ENCODE measurements around the gene CA10. TPM values are rescaled to one million over a fixed set of nuclear protein-coding genes. Genes with fewer than 3 reads are reported as not detected.

CA10 gene
- total and polyA plus RNA-seq, 9 of the 15 experiments (the other 6 are each of a cell fraction or from before 2014, with no cell fraction given) = not detected

- WGBS (ENCODE audit: insufficient coverage, low coverage, missing lambda C conversion rate) = 0% methylated on average over 2 of the region's 2 CpGs
- Histone ChIP-seq H3K79me2 (ENCODE audit: control insufficient read depth, insufficient read depth, low read length) (no peaks in the 10 kb centered on the region), H3K27ac (ENCODE audit: extremely low read depth, low read depth, low read length) (no peak overlapping the region), H4K20me1 (replicated peaks; ENCODE audit: control insufficient read depth, insufficient read depth, low read length) (no peaks in the 10 kb centered on the region), H3K4me2 (ENCODE audit: insufficient read depth, low read length) (no peak overlapping the region), H3K4me1 (replicated peaks in 1 of 2; ENCODE audit: control insufficient read depth in 2 of 2, insufficient read depth in 2 of 2, low read length in 2 of 2) (no peaks in the 10 kb centered on the region), H3K9ac (ENCODE audit: insufficient read depth in 1 of 2, low read depth in 2 of 2, low read length in 2 of 2) (no peak overlapping the region), H3K9me3 (replicated peaks; ENCODE audit: control insufficient read depth, insufficient read depth, low read depth, low read length) (0 out of 2 replicates have a peak, but pooled peaks cover 1% of the 10 kb centered on the region), H3K27me3 (ENCODE audit: control insufficient read depth in 2 of 2, insufficient read depth in 2 of 2, low read length in 2 of 2) (no peaks in the 10 kb centered on the region), H3K36me3 (ENCODE audit: control insufficient read depth, insufficient read depth, low read length) (no peaks in the 10 kb centered on the region), H2AFZ (ENCODE audit: low read depth, low read length) (no peak overlapping the region), H3K9me1 (ENCODE audit: control insufficient read depth, insufficient read depth, low read length) (no peaks in the 10 kb centered on the region), H3K4me3 (no peak overlapping the region)
- ChIA-PET CTCF (ENCODE audit: low intra/inter-chr PET ratio) (no interaction called here), POLR2A (no interaction called here)
- TF ChIP-seq MAFF (IDR thresholded peaks at IDR 0.05; ENCODE audit: low read length) (peak; percentile 53), ZNF316 (IDR thresholded peaks at IDR 0.05) (peak; percentile 49; the same call in 1 of the 2 replicates), MAFK (IDR thresholded peaks at IDR 0.05; ENCODE audit: low read length) (peak; percentile 43), CHD2 (IDR thresholded peaks at IDR 0.05; ENCODE audit: low read depth, low read length) (no peak), MAFG (tag; conservative IDR thresholded peaks at IDR 0.05) (peak; percentile 43), C11orf30 (IDR thresholded peaks at IDR 0.05; ENCODE audit: low read depth) (0 out of 2 replicates have a peak, but pooled peaks have one; percentile 17), HEY1 (CRISPR knock-in tag; IDR thresholded peaks at IDR 0.05; ENCODE audit: borderline replicate concordance) (no peak)
- DNase-seq (ENCODE audit: extremely low read depth in 1 of 4, low spot score in 3 of 4) (no peak), FAIRE-seq (no peak), ATAC-seq (no peak)
- intact Hi-C loops (cut with micrococcal nuclease) (no loop called here), in situ Hi-C loops (cut with MboI) (no loop called here)
- BruUV-seq (replicated peaks) = no TSS peak
These were observed 43.4 kb upstream of the CA10 start for GRCh38 chr17:52201767-52202519.

- ATAC-seq = no peak
- FAIRE-seq = no peak
- Histone ChIP-seq H3K4me2 (ENCODE audit: insufficient read depth, low read length) (no peak overlapping the region), H3K4me3 (no peak overlapping the region), H2AFZ (ENCODE audit: low read depth, low read length) (no peak overlapping the region), H3K27ac (ENCODE audit: extremely low read depth, low read depth, low read length) (no peak overlapping the region), H3K9ac (ENCODE audit: insufficient read depth in 1 of 2, low read depth in 2 of 2, low read length in 2 of 2) (no peak overlapping the region), H3K9me3 (replicated peaks; ENCODE audit: control insufficient read depth, insufficient read depth, low read depth, low read length) (no peaks in the 10 kb centered on the region), H3K36me3 (ENCODE audit: control insufficient read depth, insufficient read depth, low read length) (no peaks in the 10 kb centered on the region), H3K4me1 (replicated peaks in 1 of 2; ENCODE audit: control insufficient read depth in 2 of 2, insufficient read depth in 2 of 2, low read length in 2 of 2) (no peaks in the 10 kb centered on the region), H3K9me1 (ENCODE audit: control insufficient read depth, insufficient read depth, low read length) (no peaks in the 10 kb centered on the region), H4K20me1 (replicated peaks; ENCODE audit: control insufficient read depth, insufficient read depth, low read length) (no peaks in the 10 kb centered on the region), H3K27me3 (ENCODE audit: control insufficient read depth in 2 of 2, insufficient read depth in 2 of 2, low read length in 2 of 2) (no peaks in the 10 kb centered on the region), H3K79me2 (ENCODE audit: control insufficient read depth, insufficient read depth, low read length) (no peaks in the 10 kb centered on the region)
- no peak for DNase-seq (ENCODE audit: extremely low read depth in 1 of 4, low spot score in 3 of 4)
- in situ Hi-C loops (cut with MboI) = no loop called here
- BruUV-seq (replicated peaks) = no TSS peak
- ChIA-PET CTCF (ENCODE audit: low intra/inter-chr PET ratio) (no interaction called here), POLR2A (no interaction called here)
- 0% methylated on average over 2 of the region's 2 CpGs for WGBS (ENCODE audit: insufficient coverage, low coverage, missing lambda C conversion rate)
- intact Hi-C loops (cut with micrococcal nuclease) = no loop called here
- TF ChIP-seq MYC (IDR thresholded peaks at IDR 0.05; ENCODE audit: low read depth, low read length) = no peak
- no peak for TF ChIP-seq MYC (CRISPR knock-in tag; IDR thresholded peaks at IDR 0.05; ENCODE audit: borderline replicate concordance, low read depth)
- no peak for TF ChIP-seq ZNF589 (CRISPR knock-in tag; IDR thresholded peaks at IDR 0.05; ENCODE audit: low read depth)
- TF ChIP-seq NELFE (IDR thresholded peaks at IDR 0.05; ENCODE audit: insufficient read depth, insufficient read length) = no peak
- TF ChIP-seq KLF1 (tag; IDR thresholded peaks at IDR 0.05) = no peak
- TF ChIP-seq PHB (CRISPR knock-in tag; IDR thresholded peaks at IDR 0.05) = no peak
- no peak for TF ChIP-seq ZFP30 (CRISPR knock-in tag; IDR thresholded peaks at IDR 0.05; ENCODE audit: borderline replicate concordance)
- no peak for TF ChIP-seq POLR2G (IDR thresholded peaks at IDR 0.05; ENCODE audit: low read depth, low read length)
- TF ChIP-seq VEZF1 (CRISPR knock-in tag; IDR thresholded peaks at IDR 0.05) = no peak
- no peak for TF ChIP-seq SNAPC5 (CRISPR knock-in tag; IDR thresholded peaks at IDR 0.05)
These were observed 33.0 kb upstream of the CA10 start for GRCh38 chr17:52191491-52191890.

Measured in K562 (cell line).